ENCODE results near the gene OGFR. TPM values are rescaled to one million over a fixed set of nuclear protein-coding genes. Genes with fewer than 3 reads are reported as not detected.
"Not testable (repeated sequence)": the region's sequence is repeated elsewhere in the genome, so short reads cannot be mapped to it uniquely, and the experiment has no call there.

The OGFR gene
- total RNA-seq, 2 experiments from 2014 or later, result 54.5 to 56.0 TPM

DNA sequence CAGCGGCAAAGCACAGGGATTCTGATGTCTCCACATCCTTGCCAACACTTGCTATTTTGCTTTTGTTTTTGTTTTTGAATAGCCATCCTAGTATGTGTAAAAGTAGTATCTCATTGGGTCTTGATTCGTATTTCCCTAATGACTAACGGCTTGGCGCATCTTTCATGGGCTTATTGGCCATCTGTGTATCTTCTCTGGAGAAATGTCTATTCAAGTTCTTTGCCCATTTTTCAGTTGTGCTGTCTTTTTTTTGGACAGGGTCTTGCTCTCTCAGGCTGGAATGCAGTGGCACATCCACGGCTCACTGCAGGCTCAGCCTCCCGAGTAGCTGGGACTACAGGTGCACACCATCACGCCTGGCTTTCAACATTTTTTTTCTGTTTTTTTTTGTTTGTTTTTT is 39.5 kb downstream of the OGFR start:
- no peak overlapping the region for H3K4me3 Mint-ChIP-seq
- intact Hi-C loops (cut with DNase I, micrococcal nuclease), result no loop called here
- DNase-seq, result no peak
- Histone ChIP-seq H3K9me3 (ENCODE audit: control insufficient read depth in 1 of 2, insufficient read depth in 1 of 2, low read length in 2 of 2) (no peaks in the 10 kb centered on the region), H3K4me3 (ENCODE audit: low read length) (no peak overlapping the region), H3K27me3 (ENCODE audit: control insufficient read depth in 1 of 2, insufficient read depth in 2 of 2, low read length in 2 of 2) (no peaks in the 10 kb centered on the region), H3K27ac (ENCODE audit: low read depth in 1 of 2, low read length in 2 of 2) (no peak overlapping the region), H3K36me3 (ENCODE audit: insufficient read depth, low read length) (peaks cover 3% of the 10 kb centered on the region), H3K4me1 (ENCODE audit: insufficient read depth, low read length) (no peaks in the 10 kb centered on the region)
- ChIA-PET POLR2A (no interaction called here), CTCF (no interaction called here)
- ATAC-seq (ENCODE audit: poor library complexity), result no peak
- H3K9me3 Mint-ChIP-seq, result no peaks in the 10 kb centered on the region
- no peaks in the 10 kb centered on the region for H3K4me1 Mint-ChIP-seq (ENCODE audit: low read depth)
- TF ChIP-seq, protein P1, sequence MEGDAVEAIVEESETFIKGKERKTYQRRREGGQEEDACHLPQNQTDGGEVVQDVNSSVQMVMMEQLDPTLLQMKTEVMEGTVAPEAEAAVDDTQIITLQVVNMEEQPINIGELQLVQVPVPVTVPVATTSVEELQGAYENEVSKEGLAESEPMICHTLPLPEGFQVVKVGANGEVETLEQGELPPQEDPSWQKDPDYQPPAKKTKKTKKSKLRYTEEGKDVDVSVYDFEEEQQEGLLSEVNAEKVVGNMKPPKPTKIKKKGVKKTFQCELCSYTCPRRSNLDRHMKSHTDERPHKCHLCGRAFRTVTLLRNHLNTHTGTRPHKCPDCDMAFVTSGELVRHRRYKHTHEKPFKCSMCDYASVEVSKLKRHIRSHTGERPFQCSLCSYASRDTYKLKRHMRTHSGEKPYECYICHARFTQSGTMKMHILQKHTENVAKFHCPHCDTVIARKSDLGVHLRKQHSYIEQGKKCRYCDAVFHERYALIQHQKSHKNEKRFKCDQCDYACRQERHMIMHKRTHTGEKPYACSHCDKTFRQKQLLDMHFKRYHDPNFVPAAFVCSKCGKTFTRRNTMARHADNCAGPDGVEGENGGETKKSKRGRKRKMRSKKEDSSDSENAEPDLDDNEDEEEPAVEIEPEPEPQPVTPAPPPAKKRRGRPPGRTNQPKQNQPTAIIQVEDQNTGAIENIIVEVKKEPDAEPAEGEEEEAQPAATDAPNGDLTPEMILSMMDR (IDR thresholded peaks at IDR 0.05), result no peak
- no peaks in the 10 kb centered on the region for H3K27me3 Mint-ChIP-seq
- H3K36me3 Mint-ChIP-seq (ENCODE audit: low read depth), result peaks cover 4% of the 10 kb centered on the region
- H3K27ac Mint-ChIP-seq, result no peak overlapping the region

DNA sequence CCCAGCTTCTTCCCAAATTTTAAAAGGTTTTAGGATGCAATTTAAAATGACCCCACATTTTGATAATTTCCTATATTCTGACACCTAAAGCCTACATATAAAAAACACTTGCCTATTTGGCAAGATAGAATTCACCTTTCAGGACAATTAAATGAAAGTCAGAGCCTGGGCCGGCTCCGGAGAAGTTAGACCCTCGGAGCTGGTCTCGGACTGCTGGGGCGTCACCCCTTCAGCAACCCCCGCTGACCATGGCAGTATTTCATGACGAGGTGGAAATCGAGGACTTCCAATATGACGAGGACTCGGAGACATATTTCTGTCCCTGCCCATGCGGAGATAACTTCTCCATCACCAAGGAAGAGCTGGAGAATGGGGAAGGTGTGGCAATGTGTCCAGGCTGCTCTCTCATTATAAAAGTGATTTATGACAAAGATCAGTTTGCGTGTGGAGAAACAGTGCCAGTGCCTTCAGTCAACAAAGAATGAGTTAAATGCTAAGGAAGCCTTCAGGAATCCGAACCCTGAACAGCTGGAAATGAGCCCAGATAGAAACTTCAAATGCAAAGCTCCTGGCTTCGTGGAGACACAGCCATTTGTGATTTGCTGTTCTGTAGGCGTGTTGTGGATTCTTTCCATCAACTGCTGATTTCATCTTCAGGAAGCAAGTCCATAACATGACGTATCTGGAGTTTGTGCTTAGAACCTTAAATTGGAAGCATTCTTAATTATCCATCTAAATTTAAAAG is 41.0 kb downstream of the OGFR start:
- peaks cover 12% of the 10 kb centered on the region for H3K36me3 Mint-ChIP-seq (ENCODE audit: low read depth)
- intact Hi-C loops (cut with DNase I, micrococcal nuclease), result no loop called here
- POLR2A ChIA-PET, result no interaction called here

GRCh38 chr20:62846166-62846890 is 41.7 kb downstream of the OGFR start:
- POLR2A ChIA-PET, result no interaction called here

More for the DNA sequence above, 41.0 kb downstream of the OGFR start:
- no peak for DNase-seq
- CTCF ChIA-PET, result no interaction called here
- no peak overlapping the region for H3K27ac Mint-ChIP-seq
- H3K36me3 ChIP-seq (ENCODE audit: insufficient read depth, low read length), result peaks cover 3% of the 10 kb centered on the region
- H3K4me1 ChIP-seq (ENCODE audit: insufficient read depth, low read length), result no peaks in the 10 kb centered on the region
- no peak for ATAC-seq (ENCODE audit: poor library complexity)
- no peaks in the 10 kb centered on the region for H3K27me3 ChIP-seq (ENCODE audit: control insufficient read depth in 1 of 2, insufficient read depth in 2 of 2, low read length in 2 of 2)
- H3K4me3 ChIP-seq (ENCODE audit: low read length), result no peak overlapping the region
- H3K9me3 ChIP-seq (ENCODE audit: control insufficient read depth in 1 of 2, insufficient read depth in 1 of 2, low read length in 2 of 2), result no peaks in the 10 kb centered on the region
- H3K4me1 Mint-ChIP-seq (ENCODE audit: low read depth), result no peaks in the 10 kb centered on the region
- no peak overlapping the region for H3K27ac ChIP-seq (ENCODE audit: low read depth in 1 of 2, low read length in 2 of 2)
- no peaks in the 10 kb centered on the region for H3K9me3 Mint-ChIP-seq
- TF ChIP-seq, protein P1 (IDR thresholded peaks at IDR 0.05), result no peak
- no peak overlapping the region for H3K4me3 Mint-ChIP-seq
- H3K27me3 Mint-ChIP-seq, result no peaks in the 10 kb centered on the region

GRCh38 chr20:62848917-62849316 is 44.3 kb downstream of the OGFR start:
- DNase-seq; H3K4me3 ChIP-seq (ENCODE audit: low read length); POLR2A ChIA-PET; H3K27me3 ChIP-seq (ENCODE audit: control insufficient read depth in 1 of 2, insufficient read depth in 2 of 2, low read length in 2 of 2); H3K9me3 Mint-ChIP-seq; H3K27ac Mint-ChIP-seq; ATAC-seq (ENCODE audit: poor library complexity); CTCF ChIA-PET; H3K4me1 Mint-ChIP-seq (ENCODE audit: low read depth); H3K27me3 Mint-ChIP-seq; H3K4me3 Mint-ChIP-seq; H3K27ac ChIP-seq (ENCODE audit: low read depth in 1 of 2, low read length in 2 of 2); H3K4me1 ChIP-seq (ENCODE audit: insufficient read depth, low read length); intact Hi-C loops (cut with DNase I, micrococcal nuclease); H3K9me3 ChIP-seq (ENCODE audit: control insufficient read depth in 1 of 2, insufficient read depth in 1 of 2, low read length in 2 of 2): not testable (repeated sequence)
- H3K36me3 ChIP-seq (ENCODE audit: insufficient read depth, low read length), result peaks cover 20% of the 10 kb centered on the region
- H3K36me3 Mint-ChIP-seq (ENCODE audit: low read depth), result peaks cover 24% of the 10 kb centered on the region

More at GRCh38 chr20:62846166-62846890, 41.7 kb downstream of the OGFR start:
- TF ChIP-seq, protein P1 (IDR thresholded peaks at IDR 0.05), result no peak
- H3K4me1 Mint-ChIP-seq (ENCODE audit: low read depth), result no peaks in the 10 kb centered on the region
- no peak overlapping the region for H3K27ac ChIP-seq (ENCODE audit: low read depth in 1 of 2, low read length in 2 of 2)
- DNase-seq, result no peak
- CTCF ChIA-PET, result no interaction called here
- H3K4me3 Mint-ChIP-seq, result no peak overlapping the region
- H3K9me3 ChIP-seq (ENCODE audit: control insufficient read depth in 1 of 2, insufficient read depth in 1 of 2, low read length in 2 of 2), result no peaks in the 10 kb centered on the region
- H3K4me3 ChIP-seq (ENCODE audit: low read length), result no peak overlapping the region
- H3K36me3 ChIP-seq (ENCODE audit: insufficient read depth, low read length), result peaks cover 4% of the 10 kb centered on the region
- H3K27ac Mint-ChIP-seq, result no peak overlapping the region
- H3K36me3 Mint-ChIP-seq (ENCODE audit: low read depth), result peaks cover 17% of the 10 kb centered on the region
- H3K27me3 ChIP-seq (ENCODE audit: control insufficient read depth in 1 of 2, insufficient read depth in 2 of 2, low read length in 2 of 2), result no peaks in the 10 kb centered on the region
- intact Hi-C loops (cut with DNase I, micrococcal nuclease), result no loop called here
- no peak for ATAC-seq (ENCODE audit: poor library complexity)
- no peaks in the 10 kb centered on the region for H3K27me3 Mint-ChIP-seq
- no peaks in the 10 kb centered on the region for H3K9me3 Mint-ChIP-seq
- H3K4me1 ChIP-seq (ENCODE audit: insufficient read depth, low read length), result no peaks in the 10 kb centered on the region

All from CD4-positive, alpha-beta T cell (primary cell).